NCI-H2107 treated with DMSO at 0.1 percent for 48 hours (cell line): ENCODE data around the gene VIPR2.
"Not testable (repeated sequence)": the region's sequence is repeated elsewhere in the genome, so short reads cannot be mapped to it uniquely, and the experiment has no call there.

ENCODE experiments used
- DNase-seq: peaks from one replicate; lab custom pipeline; 2025; ENCODE audit not compliant: unreplicated experiment; lab: John Stamatoyannopoulos, UW

VIPR2 gene

DNA sequence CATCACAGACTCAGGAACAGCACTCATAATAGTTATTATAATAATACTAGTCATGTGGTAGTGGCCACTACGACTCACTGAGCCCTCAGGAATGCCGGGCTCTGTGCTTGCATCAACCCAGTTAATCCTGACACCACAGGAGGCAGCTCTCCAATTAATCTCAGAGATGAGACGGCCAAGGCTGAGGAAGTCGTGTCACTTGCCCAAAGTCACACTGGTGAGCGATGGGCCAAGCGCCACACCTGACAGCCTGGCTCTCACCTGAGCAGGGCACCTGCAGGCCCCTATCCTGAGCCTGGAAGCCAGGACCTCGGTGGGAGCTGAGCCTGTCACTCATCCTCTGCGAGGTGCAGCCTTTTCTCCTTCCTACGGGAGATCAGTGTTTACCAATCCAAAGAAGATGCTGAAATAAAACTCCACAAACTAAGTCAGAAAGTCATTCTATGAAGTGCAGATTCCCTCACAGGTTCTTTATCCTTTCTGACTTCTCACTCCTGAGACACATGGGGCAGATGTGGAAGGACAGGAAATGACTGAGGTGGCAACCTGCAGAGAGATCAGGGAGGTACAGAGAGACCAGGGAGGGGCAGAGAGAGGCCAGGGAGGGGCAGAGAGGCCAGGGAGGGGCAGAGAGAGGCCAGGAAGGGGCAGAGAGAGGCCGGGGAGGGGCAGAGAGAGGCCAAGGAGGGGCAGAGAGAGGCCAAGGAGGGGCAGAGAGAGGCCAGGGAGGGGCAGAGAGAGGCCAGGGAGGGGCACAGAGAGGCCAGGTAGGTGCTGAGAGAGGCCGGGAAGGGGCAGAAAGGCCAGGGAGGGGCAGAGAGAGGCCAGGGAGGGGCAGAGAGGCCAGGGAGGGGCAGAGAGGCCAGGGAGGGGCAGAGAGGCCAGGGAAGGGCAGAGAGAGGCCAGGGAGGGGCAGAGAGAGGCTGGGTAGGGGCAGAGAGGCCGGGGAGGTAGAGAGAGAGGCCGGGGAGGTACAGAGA, 38.5 kb downstream of the VIPR2 start:
- DNase-seq = no peak

DNA sequence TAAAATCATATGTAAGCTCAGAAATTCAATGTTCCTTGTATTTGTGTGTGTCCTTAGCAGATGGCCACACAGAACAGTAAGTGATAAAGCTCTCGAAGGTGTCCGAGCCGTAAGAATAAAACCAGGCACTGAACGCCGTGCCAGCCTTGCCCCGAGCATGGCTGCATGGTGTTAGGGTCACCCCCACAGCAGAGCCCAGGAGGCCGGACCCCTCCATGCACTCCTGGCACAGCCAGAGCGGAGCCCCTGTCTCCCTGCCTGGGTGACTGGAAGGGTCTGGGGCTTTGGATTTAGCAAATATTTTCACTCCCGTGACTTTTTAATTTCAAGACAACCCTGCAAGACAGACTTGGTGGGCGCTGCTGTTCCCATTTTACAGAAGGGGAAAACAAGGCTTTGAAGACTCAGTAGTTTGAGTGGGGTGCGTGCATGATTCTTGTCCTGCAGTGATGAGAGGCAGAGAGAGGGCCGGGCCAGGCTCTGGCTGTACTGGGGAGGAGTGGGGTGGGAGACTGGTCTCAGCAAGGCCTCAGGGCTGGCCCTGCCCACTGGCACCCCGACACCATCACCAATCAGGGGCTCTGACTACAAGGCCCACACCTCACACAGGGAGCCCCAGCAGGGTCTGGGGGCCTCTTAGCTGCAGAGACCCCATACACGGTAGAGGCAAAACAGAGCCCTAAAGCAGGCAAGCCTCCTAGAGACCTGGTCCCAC, 39.4 kb downstream of the VIPR2 start:
- no peak for DNase-seq

DNA sequence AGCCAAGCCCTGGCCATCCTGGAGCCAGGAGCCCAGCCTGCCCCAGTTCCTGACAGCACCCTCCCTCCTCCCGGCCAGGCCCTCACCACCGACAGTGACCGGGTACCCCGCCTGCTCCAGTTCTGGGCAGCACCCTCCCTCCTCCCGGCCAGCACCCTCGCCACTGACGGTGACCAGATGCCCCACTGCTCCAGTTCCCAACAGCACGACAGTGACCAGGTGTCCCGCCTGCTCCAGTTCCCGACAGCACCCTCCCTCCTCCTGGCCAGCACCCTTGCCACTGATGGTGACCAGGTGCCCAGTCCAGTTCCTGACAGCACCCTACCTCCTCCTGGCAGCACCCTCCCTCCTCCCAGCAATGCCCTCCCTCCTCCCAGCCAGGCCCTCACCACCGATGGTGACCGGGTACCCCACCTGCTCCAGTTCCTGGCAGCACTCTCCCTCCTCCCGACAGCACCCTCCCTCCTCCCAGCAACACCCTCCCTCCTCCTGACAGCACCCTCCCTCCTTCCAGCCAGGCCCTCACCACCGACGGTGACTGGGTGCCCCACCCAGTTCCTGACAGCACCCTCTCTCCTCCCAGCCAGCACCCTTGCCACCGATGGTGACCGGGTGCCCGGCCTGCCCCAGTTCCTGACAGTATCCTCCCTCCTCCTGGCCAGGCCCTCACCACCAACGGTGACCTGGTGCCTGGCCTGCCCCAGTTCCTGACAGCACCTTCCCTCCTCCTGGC, 40.3 kb downstream of the VIPR2 start:
- DNase-seq = no peak

DNA sequence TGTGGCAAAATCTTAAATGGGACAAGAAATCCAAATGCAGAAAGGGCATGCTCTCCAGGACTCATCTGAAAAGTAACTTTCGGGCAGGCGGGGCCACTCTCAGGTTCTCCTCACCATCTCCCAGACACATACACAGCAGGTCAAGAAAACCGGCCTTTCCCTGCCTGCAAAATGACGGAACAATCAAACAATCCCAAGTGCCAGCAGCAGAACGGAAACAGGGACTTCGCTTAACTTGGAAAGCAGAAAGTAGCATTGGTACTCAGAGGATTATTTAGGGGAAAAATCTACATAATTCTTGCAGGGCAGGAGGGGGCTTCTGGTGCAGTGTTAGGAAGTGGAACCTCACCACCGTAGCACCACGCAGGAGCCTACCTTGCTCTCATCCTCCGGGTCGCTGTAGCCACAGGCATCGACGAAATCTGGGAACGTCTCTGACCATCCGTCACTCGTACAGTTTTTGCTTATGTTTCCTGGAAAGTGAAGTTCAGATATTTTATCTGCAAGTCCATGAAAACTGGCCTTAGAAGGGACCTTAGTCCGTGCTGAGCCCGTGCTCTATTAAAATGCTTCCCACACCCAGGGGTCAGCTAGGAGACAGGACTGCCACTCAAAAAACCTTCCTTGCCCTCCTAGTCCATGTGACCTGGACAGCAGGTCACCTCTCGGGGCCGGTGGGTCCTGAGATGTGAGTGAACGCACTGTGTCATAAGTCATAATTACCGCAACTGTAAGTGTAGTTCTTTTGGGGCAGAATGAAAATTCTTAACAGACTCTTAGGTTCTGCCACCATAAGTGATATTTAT, 41.1 kb downstream of the VIPR2 start:
- DNase-seq = no peak

DNA sequence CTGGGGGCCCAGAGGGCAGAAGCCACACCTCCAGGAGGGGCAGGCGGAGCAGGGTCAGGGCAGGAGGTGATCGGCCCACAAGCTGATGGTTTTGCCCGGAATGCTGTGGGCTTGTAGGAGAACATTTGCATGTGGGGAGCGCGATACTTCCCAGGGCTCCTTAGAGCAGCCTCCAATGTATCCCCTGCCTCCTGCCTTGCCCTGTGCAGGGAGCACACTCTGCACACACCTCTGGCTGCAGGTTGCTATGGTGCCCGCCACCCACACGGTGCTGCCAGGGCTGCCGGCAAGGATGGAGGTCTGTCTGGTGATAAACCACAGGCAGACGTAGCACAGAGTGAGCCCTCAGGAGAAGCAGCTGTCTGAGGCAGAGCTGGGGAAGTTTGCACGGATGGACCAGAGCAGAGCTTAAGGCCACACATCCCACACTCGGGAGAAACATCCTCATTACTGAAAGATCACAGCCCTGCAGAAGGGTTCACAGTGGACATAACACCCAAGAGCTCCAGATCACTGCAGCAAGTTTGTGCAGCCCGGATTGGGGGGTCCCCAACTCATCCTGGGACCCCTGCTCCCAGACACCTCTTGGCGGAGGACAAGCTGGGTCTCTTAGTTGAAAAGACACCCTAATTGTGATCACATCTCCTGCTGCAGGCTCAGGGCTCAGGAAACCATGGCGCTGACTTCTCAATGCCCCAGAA, 41.8 kb downstream of the VIPR2 start:
- DNase-seq = no peak

DNA sequence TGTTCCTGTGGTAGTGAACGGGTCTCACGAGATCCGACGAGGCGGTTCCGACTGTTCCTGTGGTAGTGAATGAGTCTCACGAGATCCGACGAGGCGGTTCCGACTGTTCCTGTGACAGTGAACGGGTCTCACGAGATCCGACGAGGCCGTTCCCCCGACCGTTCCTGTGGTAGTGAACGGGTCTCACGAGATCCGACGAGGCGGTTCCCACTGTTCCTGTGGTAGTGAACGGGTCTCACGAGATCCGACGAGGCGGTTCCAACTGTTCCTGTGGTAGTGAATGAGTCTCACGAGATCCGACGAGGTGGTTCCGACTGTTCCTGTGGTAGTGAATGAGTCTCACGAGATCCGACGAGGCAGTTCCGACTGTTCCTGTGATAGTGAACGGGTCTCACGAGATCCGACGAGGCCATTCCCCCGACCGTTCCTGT, 43.0 kb downstream of the VIPR2 start:
- not testable (repeated sequence) for DNase-seq

DNA sequence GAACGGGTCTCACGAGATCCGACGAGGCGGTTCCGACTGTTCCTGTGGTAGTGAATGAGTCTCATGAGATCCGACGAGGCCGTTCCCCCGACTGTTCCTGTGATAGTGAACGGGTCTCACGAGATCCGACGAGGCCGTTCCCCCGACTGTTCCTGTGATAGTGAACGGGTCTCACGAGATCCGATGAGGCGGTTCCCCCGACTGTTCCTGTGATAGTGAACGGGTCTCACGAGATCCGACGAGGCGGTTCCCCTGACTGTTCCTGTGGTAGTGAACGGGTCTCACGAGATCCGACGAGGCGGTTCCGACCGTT, 43.6 kb downstream of the VIPR2 start:
- not testable (repeated sequence) for DNase-seq

DNA sequence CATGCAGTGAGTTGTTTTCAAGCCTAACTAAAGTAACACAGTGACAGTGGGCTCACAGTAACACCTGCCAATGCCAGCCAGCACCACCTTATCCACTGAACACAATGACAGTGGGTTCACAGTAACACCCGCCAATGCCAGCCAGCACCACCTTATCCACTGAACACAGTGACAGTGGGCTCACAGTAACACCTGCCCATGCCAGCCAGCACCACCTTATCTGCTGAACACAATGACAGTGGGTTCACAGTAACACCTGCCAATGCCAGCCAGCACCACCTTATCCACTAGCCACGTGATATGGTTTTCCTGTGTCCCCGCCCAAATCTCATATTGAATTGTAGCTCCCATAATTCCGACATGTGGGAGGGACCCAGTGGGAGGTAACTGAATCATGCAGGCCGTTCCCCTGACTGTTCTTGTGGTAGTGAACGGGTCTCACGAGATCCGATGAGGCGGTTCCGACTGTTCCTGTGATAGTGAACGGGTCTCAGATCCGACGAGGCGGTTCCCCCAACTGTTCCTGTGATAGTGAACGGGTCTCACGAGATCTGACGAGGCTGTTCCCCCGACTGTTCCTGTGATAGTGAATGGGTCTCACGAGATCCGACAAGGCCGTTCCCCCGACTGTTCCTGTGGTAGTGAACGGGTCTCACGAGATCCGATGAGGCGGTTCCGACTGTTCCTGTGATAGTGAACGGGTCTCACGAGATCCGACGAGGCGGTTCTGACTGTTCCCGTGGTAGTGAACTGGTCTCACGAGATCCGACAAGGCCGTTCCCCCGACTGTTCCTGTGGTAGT, 44.2 kb downstream of the VIPR2 start:
- not testable (repeated sequence) for DNase-seq

DNA sequence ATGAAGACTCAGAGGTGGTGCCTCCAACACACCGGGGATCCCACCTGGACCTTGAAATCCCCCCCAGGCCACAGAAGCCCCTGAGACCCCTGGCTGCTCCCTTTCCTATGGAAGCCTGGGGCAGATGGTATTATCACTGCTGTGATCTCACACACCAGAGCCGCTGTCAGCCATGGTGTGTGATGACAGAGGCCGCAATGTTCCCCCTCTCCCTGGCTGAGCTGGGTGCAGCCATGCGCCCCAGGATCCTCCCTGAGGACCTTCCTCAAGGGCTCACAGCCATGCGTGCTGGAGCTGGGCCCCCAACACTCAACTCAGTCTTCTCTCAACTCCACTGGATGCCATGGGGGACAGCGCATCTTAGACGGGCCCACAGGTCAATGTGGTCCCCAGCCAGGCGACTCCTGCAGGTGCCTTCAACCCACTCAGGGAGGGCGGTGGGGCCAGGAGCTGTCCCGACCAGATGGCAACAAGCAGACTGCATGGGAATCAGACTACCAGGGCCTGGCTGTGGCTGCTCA, 44.9 kb downstream of the VIPR2 start:
- no peak for DNase-seq

DNA sequence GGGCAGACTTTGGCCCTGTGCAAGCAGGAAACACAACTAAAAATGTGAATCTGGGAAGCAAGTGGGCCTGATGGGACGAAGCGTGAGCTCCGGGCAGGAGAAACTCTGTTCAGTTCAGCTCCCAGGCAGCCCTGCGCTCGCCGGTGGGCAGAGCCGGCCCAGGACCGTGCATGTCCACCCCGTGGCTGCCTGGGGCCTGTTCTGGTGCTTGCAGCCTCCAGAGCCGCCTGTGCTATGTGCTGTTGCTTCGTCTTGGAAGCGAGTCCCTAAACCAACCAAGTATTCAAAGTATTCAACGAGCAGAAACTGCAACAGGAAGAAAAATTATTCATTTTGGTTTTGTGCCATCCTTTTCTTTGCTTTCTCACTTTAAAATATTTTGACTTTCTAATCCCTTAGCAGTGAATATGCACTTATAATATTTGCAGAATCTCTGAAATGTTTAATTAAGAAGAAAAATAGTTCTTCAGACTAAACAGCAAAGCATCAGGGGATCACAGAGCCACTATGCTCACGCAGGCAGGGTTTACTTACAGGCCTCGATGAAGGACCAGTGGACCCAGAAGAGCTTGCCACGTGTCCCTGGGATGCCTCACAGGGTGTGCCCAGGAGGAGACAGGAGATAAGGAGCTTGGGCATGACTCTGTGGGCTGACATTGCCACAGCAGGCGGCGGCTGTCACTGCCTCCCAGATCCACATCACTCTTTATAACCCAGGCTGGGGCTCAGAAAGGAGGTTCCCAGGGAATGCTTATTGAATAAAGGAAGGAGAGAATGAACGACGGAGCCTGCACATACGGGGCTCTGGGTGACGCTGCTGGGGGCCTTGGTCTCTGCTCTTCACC, 45.6 kb downstream of the VIPR2 start:
- DNase-seq = no peak

DNA sequence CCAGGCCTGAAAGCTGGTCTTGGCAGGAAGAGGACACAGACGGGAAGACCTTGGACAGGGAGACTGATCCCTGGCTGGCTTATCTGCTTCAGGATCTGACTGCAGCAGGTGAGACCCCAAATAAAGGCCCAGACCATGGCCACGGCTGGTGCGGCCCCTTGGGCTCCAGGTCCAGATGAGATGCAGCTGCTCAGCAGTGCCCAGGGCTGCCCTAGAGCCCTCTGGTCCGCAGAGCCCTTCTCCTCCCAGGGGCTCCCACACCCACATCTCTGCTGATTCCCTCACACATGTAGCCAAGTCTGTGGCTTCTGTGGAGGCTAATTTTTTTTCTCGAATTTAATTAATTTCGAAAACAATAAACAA, 46.3 kb downstream of the VIPR2 start:
- no peak for DNase-seq

DNA sequence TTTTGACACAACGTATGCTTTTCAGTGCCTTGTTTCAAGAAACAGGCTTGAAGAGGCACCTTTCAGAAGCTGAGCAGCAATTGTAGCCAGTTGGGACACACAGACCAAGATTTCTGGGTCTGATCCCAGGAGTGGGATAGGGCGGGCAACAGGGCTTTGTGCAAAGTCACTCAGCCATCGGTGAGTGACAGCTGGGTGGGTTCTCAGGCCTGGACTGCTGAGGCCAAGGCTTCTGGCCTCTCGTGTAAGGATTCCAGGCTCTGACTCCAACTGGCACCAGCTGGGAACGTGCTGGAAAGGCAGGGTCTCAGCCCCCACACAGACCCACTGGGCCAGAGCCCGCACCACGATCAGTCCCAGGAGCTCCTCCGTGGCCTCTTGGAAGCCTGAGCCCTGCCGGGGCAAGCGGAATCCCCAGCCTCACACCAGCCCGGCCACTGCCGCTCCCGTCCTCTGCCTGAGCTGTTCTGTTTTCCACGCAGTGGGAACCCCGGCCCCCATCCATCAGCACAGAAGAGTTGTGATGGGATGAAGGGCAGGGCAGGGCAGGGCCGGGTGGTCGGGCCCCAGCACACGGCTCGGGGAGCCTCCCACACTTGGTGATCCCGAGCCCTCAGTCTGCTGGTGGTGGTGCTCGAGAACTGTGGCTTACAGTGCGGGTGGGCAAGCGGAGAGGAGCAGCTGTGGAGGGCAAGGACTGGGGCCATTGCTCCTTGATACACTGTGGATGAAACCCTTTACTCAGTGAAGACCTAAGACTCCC, 46.8 kb downstream of the VIPR2 start:
- DNase-seq = no peak

DNA sequence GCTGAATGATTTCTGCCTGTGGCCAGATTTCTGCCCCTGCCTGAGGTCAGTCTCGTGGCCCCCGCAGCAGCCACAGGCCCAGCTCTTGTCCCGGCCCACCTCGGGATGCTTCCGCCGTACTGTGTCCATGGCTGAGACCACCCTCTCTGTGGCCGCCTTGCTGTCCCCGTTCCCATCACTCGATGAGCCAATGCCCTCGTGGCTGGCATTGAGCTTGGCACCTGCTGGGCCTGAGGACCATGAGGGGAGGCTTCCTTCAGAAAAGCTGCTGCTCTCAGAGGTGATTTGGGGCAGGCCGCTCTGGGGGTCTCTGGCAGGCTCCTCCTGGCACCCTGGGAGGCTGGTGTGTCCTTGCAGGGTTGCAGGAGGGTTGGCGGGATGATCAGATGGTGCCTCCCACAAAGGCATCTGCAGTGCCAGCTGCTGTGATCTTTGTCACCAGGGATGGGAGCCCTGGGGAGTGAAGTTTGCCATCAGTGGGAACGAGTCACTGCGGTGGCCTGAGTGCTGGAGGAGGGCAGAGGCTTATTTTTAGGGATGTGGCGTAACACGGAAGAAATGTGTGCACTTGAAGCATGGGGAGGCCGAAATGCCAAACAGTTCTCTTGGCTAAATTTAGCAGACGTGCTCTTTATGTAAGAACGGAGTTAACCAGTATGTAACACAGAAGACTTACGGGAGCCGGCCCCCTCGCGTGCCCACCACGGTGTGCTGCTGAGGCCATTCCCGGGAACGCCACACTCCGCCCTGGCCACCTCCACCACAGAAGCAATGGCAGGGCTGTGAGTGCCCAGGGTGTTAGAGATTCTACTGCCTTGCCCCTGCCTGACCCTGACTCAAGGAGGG, 47.7 kb downstream of the VIPR2 start:
- DNase-seq = no peak

DNA sequence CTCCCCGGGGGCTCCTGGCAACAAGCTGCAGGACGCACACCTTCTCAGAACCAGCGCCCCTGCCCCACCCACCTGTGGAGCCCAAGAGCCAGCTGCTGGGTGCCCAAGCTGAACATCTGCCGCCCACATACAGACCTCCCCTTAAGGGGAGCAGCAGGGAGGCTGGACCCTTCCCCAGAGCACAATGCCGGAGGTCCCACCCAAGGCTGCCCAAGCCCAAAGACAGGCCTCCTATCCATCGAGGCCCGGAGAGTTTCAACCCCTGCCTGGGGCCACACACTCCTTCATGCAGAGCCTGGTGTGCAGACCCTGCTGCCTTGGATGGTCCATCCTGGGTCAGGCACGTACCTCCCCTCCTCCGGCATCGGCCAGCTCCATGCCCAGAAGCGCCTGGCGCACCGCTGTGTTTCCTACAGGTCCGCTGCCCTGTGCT, 48.7 kb downstream of the VIPR2 start:
- no peak for DNase-seq

DNA sequence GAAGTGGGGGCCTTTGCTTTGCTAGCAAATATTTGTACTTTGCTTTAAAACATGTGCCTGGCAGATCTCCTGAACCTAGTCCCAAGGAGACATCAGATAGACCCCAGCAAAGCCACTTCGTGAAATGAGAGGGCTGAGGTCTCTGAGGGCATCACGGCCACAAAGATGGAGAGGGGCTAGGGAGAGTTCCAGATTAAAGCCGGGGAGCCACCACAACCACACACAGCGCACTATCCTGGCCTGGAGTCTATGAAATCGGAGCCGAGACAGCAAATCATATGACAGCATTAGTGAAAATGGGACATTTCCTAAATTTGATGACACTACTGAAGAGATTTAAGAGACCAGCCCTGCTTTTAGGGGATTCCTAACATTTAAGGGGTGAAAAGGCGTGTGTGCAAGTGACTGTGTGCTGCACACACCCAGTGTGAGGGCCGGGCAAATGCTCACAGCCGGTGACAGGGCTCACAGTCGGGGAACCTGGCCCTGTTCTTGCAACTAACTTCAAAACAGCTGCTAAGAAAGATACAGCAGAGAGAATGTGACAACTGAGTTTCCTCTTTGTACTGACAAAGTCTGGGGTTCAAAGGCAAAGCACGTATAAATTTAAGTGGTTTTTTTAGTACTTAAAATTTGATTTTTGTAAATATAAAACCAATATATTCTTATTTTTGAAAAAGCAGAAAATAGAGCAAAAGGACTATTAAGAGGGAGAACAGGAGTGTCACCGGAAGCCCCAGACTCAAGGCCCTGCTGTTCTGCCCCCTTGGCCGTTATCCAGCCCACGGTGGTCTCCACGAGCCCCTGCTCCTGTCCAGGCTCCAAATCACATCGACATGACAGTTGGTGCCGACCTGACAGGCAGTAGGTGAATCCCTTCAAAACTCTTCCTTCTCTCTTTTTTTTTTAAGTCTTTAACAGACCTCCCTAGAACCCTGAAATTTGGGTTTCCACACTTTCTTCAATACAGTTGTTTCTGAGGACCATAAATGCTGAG, 49.5 kb downstream of the VIPR2 start:
- no peak for DNase-seq
